Epidermal melanocyte (primary cell): ENCODE measurements around the gene ERVW-1.
"Not testable (repeated sequence)": the region's sequence is repeated elsewhere in the genome, so short reads cannot be mapped to it uniquely, and the experiment has no call there.

Experiments used
- DNase-seq: peaks from one replicate; pipeline ENCODE4 v3.0.0; 2011; ENCODE audit warnings: low spot score; ENCODE audit not compliant: insufficient read length

Gene ERVW-1

GRCh38 chr7:92477681-92478080, at the start of gene ERVW-1:
Gene ERVW-1 (minus strand): TSS chr7:92477946. CDS start chr7:92470381, 7,565 bp downstream.
- DNase-seq: not testable (repeated sequence)

- DNase-seq: no peak
These were observed 45.4 kb upstream of the ERVW-1 start for GRCh38 chr7:92523110-92523509.

- DNase-seq: no peak
These were observed 42.3 kb upstream of the ERVW-1 start for GRCh38 chr7:92520024-92520423.

- no peak for DNase-seq
These were observed 39.9 kb upstream of the ERVW-1 start for GRCh38 chr7:92517631-92518030.

- DNase-seq: no peak
These were observed 35.6 kb upstream of the ERVW-1 start for GRCh38 chr7:92513167-92513902.

GRCh38 chr7:92508946-92509345, 31.2 kb upstream of the ERVW-1 start:
- no peak for DNase-seq

- no peak for DNase-seq
These were observed 28.6 kb upstream of the ERVW-1 start for GRCh38 chr7:92506363-92506762.

- no peak for DNase-seq
These were observed 26.8 kb upstream of the ERVW-1 start for GRCh38 chr7:92504563-92504962.

- DNase-seq: no peak
These were observed 26.0 kb upstream of the ERVW-1 start for GRCh38 chr7:92503767-92504166.

- no peak for DNase-seq
These were observed 20.8 kb upstream of the ERVW-1 start for GRCh38 chr7:92498557-92498956.

- no peak for DNase-seq
These were observed 19.1 kb upstream of the ERVW-1 start for GRCh38 chr7:92496876-92497275.

GRCh38 chr7:92489634-92490033, 11.9 kb upstream of the ERVW-1 start:
- no peak for DNase-seq

GRCh38 chr7:92487804-92488203, 10.1 kb upstream of the ERVW-1 start:
- no peak for DNase-seq

GRCh38 chr7:92485974-92486373, 8.2 kb upstream of the ERVW-1 start:
- DNase-seq: no peak

- no peak for DNase-seq
These were observed 7.6 kb upstream of the ERVW-1 start for GRCh38 chr7:92485267-92485892.

GRCh38 chr7:92484226-92484625, 6.5 kb upstream of the ERVW-1 start:
- not testable (repeated sequence) for DNase-seq

- DNase-seq: not testable (repeated sequence)
These were observed 5.9 kb upstream of the ERVW-1 start for GRCh38 chr7:92483624-92484023.

GRCh38 chr7:92479146-92479545, 1.4 kb upstream of the ERVW-1 start:
- not testable (repeated sequence) for DNase-seq

- no peak for DNase-seq
These were observed 965 bp upstream of the ERVW-1 start for GRCh38 chr7:92478711-92479110.

GRCh38 chr7:92478095-92478494, 349 bp upstream of the ERVW-1 start:
- no peak for DNase-seq

- DNase-seq: not testable (repeated sequence)
These were observed 1.7 kb downstream of the ERVW-1 start for GRCh38 chr7:92475851-92476590.

- DNase-seq: not testable (repeated sequence)
These were observed 2.4 kb downstream of the ERVW-1 start for GRCh38 chr7:92475261-92475770.
